Stimulated activated memory B cell treated with anti-CD40 and anti-IgM and Interleukin-4, amounts not matched to agents 10 μg/mL and 1 μg/mL and 100 μg/mL, for 72 hours (primary cell): ENCODE measurements around the gene NSD1.

Experiments
- ATAC-seq: fragments of 150-1000 bp; cut with Tn5 transposase; 2 replicates; pipeline ENCODE4 v1.10.0; 2021
- H3K27ac Mint-ChIP-seq: one replicate; pipeline ENCODE4 v1.8.0; 2022; ENCODE audit warnings: mild to moderate bottlenecking, mixed read lengths
- H3K27me3 Mint-ChIP-seq: one replicate; pipeline ENCODE4 v1.8.0; 2022; ENCODE audit warnings: mixed read lengths
- H3K36me3 Mint-ChIP-seq: one replicate; pipeline ENCODE4 v1.8.0; 2022; ENCODE audit warnings: mixed read lengths
- H3K4me1 Mint-ChIP-seq: one replicate; pipeline ENCODE4 v1.8.0; 2022; ENCODE audit warnings: mixed read lengths
- H3K4me3 Mint-ChIP-seq: one replicate; pipeline ENCODE4 v1.8.0; 2022; ENCODE audit warnings: mild to moderate bottlenecking, moderate library complexity, mixed read lengths
- H3K9me3 Mint-ChIP-seq: one replicate; pipeline ENCODE4 v1.8.0; 2022; ENCODE audit warnings: mixed read lengths

NSD1 gene

GRCh38 chr5:177093803-177094202 is 39.8 kb upstream of the NSD1 start:
- Mint-ChIP-seq H3K27me3 (no peaks in the 10 kb centered on the region), H3K36me3 (no peaks in the 10 kb centered on the region), H3K9me3 (no peaks in the 10 kb centered on the region), H3K4me3 (no peak overlapping the region), H3K4me1 (no peaks in the 10 kb centered on the region), H3K27ac (no peak overlapping the region)
- ATAC-seq: no peak

- Mint-ChIP-seq H3K4me1 (peaks cover under 1% of the 10 kb centered on the region), H3K27ac (no peak overlapping the region), H3K9me3 (no peaks in the 10 kb centered on the region), H3K4me3 (no peak overlapping the region), H3K36me3 (no peaks in the 10 kb centered on the region), H3K27me3 (peaks cover 2% of the 10 kb centered on the region)
- ATAC-seq: no peak
Measured at GRCh38 chr5:177094224-177095087, 39.1 kb upstream of the NSD1 start.

- peaks cover 9% of the 10 kb centered on the region for H3K27me3 Mint-ChIP-seq
- no peaks in the 10 kb centered on the region for H3K9me3 Mint-ChIP-seq
- no peak overlapping the region for H3K4me3 Mint-ChIP-seq
- no peak for ATAC-seq
- H3K36me3 Mint-ChIP-seq: no peaks in the 10 kb centered on the region
- peaks cover 8% of the 10 kb centered on the region for H3K4me1 Mint-ChIP-seq
- no peak overlapping the region for H3K27ac Mint-ChIP-seq
Measured at GRCh38 chr5:177095088-177095669, 38.4 kb upstream of the NSD1 start.

GRCh38 chr5:177096162-177097015 is 37.2 kb upstream of the NSD1 start:
- Mint-ChIP-seq H3K4me1 (peaks cover 9% of the 10 kb centered on the region), H3K27me3 (peaks cover 21% of the 10 kb centered on the region), H3K36me3 (no peaks in the 10 kb centered on the region), H3K4me3 (no peak overlapping the region), H3K27ac (no peak overlapping the region), H3K9me3 (no peaks in the 10 kb centered on the region)
- ATAC-seq: peak; percentile 22

GRCh38 chr5:177097016-177097985 is 36.3 kb upstream of the NSD1 start:
- no peak for ATAC-seq
- no peaks in the 10 kb centered on the region for H3K9me3 Mint-ChIP-seq
- peaks cover 26% of the 10 kb centered on the region for H3K27me3 Mint-ChIP-seq
- H3K4me3 Mint-ChIP-seq: no peak overlapping the region
- H3K27ac Mint-ChIP-seq: no peak overlapping the region
- no peaks in the 10 kb centered on the region for H3K36me3 Mint-ChIP-seq
- H3K4me1 Mint-ChIP-seq: peaks cover 9% of the 10 kb centered on the region

- no peak for ATAC-seq
- Mint-ChIP-seq H3K27ac (no peak overlapping the region), H3K36me3 (no peaks in the 10 kb centered on the region), H3K4me3 (no peak overlapping the region), H3K27me3 (peaks cover 30% of the 10 kb centered on the region), H3K4me1 (peaks cover 9% of the 10 kb centered on the region), H3K9me3 (no peaks in the 10 kb centered on the region)
Measured at GRCh38 chr5:177098120-177098469, 35.5 kb upstream of the NSD1 start.

- Mint-ChIP-seq H3K27me3 (peaks cover 35% of the 10 kb centered on the region), H3K27ac (no peak overlapping the region), H3K9me3 (no peaks in the 10 kb centered on the region), H3K4me3 (no peak overlapping the region), H3K4me1 (peaks cover 9% of the 10 kb centered on the region), H3K36me3 (no peaks in the 10 kb centered on the region)
- ATAC-seq: no peak
Measured at GRCh38 chr5:177098470-177099141, 35.0 kb upstream of the NSD1 start.

GRCh38 chr5:177099422-177100093 is 34.0 kb upstream of the NSD1 start:
- Mint-ChIP-seq H3K27ac (peak overlapping the region; percentile 5), H3K9me3 (no peaks in the 10 kb centered on the region), H3K36me3 (no peaks in the 10 kb centered on the region), H3K27me3 (peaks cover 44% of the 10 kb centered on the region), H3K4me3 (no peak overlapping the region), H3K4me1 (peaks cover 9% of the 10 kb centered on the region)
- ATAC-seq: no peak

- no peaks in the 10 kb centered on the region for H3K36me3 Mint-ChIP-seq
- ATAC-seq: no peak
- no peak overlapping the region for H3K27ac Mint-ChIP-seq
- no peaks in the 10 kb centered on the region for H3K9me3 Mint-ChIP-seq
- H3K4me3 Mint-ChIP-seq: no peak overlapping the region
- peaks cover 47% of the 10 kb centered on the region for H3K27me3 Mint-ChIP-seq
- peaks cover 9% of the 10 kb centered on the region for H3K4me1 Mint-ChIP-seq
Measured at GRCh38 chr5:177100714-177101121, 32.9 kb upstream of the NSD1 start.

- Mint-ChIP-seq H3K4me1 (peaks cover 9% of the 10 kb centered on the region), H3K27ac (no peak overlapping the region), H3K36me3 (no peaks in the 10 kb centered on the region), H3K9me3 (no peaks in the 10 kb centered on the region), H3K4me3 (no peak overlapping the region), H3K27me3 (peaks cover 55% of the 10 kb centered on the region)
- ATAC-seq: no peak
Measured at GRCh38 chr5:177103523-177104253, 29.9 kb upstream of the NSD1 start.

GRCh38 chr5:177105691-177106476 is 27.7 kb upstream of the NSD1 start:
- Mint-ChIP-seq H3K36me3 (no peaks in the 10 kb centered on the region), H3K9me3 (no peaks in the 10 kb centered on the region), H3K27me3 (peaks cover 39% of the 10 kb centered on the region), H3K27ac (no peak overlapping the region), H3K4me3 (no peak overlapping the region), H3K4me1 (no peaks in the 10 kb centered on the region)
- ATAC-seq: no peak

- peaks cover 7% of the 10 kb centered on the region for H3K4me1 Mint-ChIP-seq
- H3K36me3 Mint-ChIP-seq: no peaks in the 10 kb centered on the region
- no peak overlapping the region for H3K4me3 Mint-ChIP-seq
- H3K9me3 Mint-ChIP-seq: no peaks in the 10 kb centered on the region
- ATAC-seq: no peak
- H3K27ac Mint-ChIP-seq: no peak overlapping the region
- peaks cover 30% of the 10 kb centered on the region for H3K27me3 Mint-ChIP-seq
Measured at GRCh38 chr5:177107159-177107558, 26.4 kb upstream of the NSD1 start.

GRCh38 chr5:177109810-177110209 is 23.8 kb upstream of the NSD1 start:
- Mint-ChIP-seq H3K4me3 (no peak overlapping the region), H3K36me3 (no peaks in the 10 kb centered on the region), H3K9me3 (no peaks in the 10 kb centered on the region), H3K4me1 (peaks cover 7% of the 10 kb centered on the region), H3K27me3 (peaks cover 9% of the 10 kb centered on the region), H3K27ac (no peak overlapping the region)
- no peak for ATAC-seq
